CD14-positive monocyte (primary cell): ENCODE measurements around the gene PCNT. TPM values are rescaled to one million over a fixed set of nuclear protein-coding genes. Genes with fewer than 3 reads are reported as not detected.

Experiments used
- DNase-seq, 3 donors: peaks; one replicate each; pipeline ENCODE4 v3.0.0-alpha.2; 2011 to 2022
- H2AFZ ChIP-seq: 2 replicates; pipeline ENCODE4 v1.6.0; 2012; ENCODE audit warnings: mild to moderate bottlenecking, low read depth, low read length, inconsistent platforms; ENCODE audit not compliant: insufficient read depth, poor library complexity, severe bottlenecking
- H3K27ac ChIP-seq, 2 donors: 1 replicate in 1 of 2; 2 replicates in 1 of 2; pipeline ENCODE4 v1.5.1; 2012 to 2013; ENCODE audit warnings: low read length in 2 of 2, control low read depth in 1 of 2, inconsistent platforms in 1 of 2, low read depth in 1 of 2, mild to moderate bottlenecking in 1 of 2
- H3K27me3 ChIP-seq, 2 donors: one replicate each; pipeline versions ENCODE4 v1.6.0 to v1.6.1; 2011 to 2013; ENCODE audit warnings: low read length in 2 of 2; ENCODE audit not compliant: control insufficient read depth in 2 of 2, insufficient read depth in 2 of 2
- H3K36me3 ChIP-seq, 2 donors: replicated peaks in 1 of 2; 1 replicate in 1 of 2; 2 replicates in 1 of 2; pipeline versions ENCODE4 v1.5.1 to v1.6.1; 2012 to 2013; ENCODE audit warnings: low read length in 2 of 2, control low read depth in 1 of 2, inconsistent platforms in 1 of 2, mild to moderate bottlenecking in 1 of 2; ENCODE audit not compliant: insufficient read depth in 2 of 2, control insufficient read depth in 1 of 2
- H3K4me1 ChIP-seq, 2 donors: 1 replicate in 1 of 2; 2 replicates in 1 of 2; pipeline versions ENCODE4 v1.5.1 to v1.6.1; 2012 to 2013; ENCODE audit warnings: low read length in 2 of 2, control low read depth in 1 of 2, inconsistent platforms in 1 of 2, mild to moderate bottlenecking in 1 of 2, moderate library complexity in 1 of 2; ENCODE audit not compliant: insufficient read depth in 2 of 2, control insufficient read depth in 1 of 2
- H3K4me2 ChIP-seq: replicated peaks from 2 replicates; pipeline ENCODE3; 2012; ENCODE audit warnings: low read length, moderate library complexity, mild to moderate bottlenecking; ENCODE audit not compliant: poor library complexity, severe bottlenecking; ENCODE audit errors: extremely low read depth
- H3K4me3 ChIP-seq, 3 experiments: fragments of 200-600 bp in 1 of 3; sonication (generic) in 1 of 3; replicated peaks in 1 of 3; 1 replicate in 2 of 3; 2 replicates in 1 of 3; pipeline ENCODE4 v1.5.1; 2011 to 2013; ENCODE audit warnings: low read length in 3 of 3, mild to moderate bottlenecking in 3 of 3, control low read depth in 2 of 3, low read depth in 2 of 3, inconsistent platforms in 1 of 3, moderate library complexity in 1 of 3
- H3K79me2 ChIP-seq: 2 replicates; pipeline ENCODE4 v1.6.0; 2012; ENCODE audit warnings: mild to moderate bottlenecking, control low read depth, inconsistent platforms, low read length, moderate library complexity; ENCODE audit not compliant: insufficient read depth
- H3K9ac ChIP-seq: 2 replicates; pipeline ENCODE4 v1.6.0; 2017; ENCODE audit warnings: low read length, mild to moderate bottlenecking; ENCODE audit not compliant: insufficient read depth, poor library complexity, severe bottlenecking
- H3K9me3 ChIP-seq, 2 donors: replicated peaks in 1 of 2; 1 replicate in 1 of 2; 2 replicates in 1 of 2; pipeline versions ENCODE4 v1.5.1 to v1.6.1; 2012 to 2013; ENCODE audit warnings: low read length in 2 of 2, control low read depth in 1 of 2; ENCODE audit not compliant: control insufficient read depth in 1 of 2, insufficient read depth in 1 of 2
- H4K20me1 ChIP-seq: 2 replicates; pipeline ENCODE4 v1.6.0; 2012; ENCODE audit warnings: mild to moderate bottlenecking, low read length, control low read depth, moderate library complexity; ENCODE audit not compliant: insufficient read depth
- H3K27ac Mint-ChIP-seq, 7 donors: one replicate each; pipeline ENCODE4 v1.8.0; 2020; ENCODE audit warnings: mild to moderate bottlenecking in 7 of 7, mixed read lengths in 7 of 7, moderate library complexity in 6 of 7, inconsistent platforms in 2 of 7
- H3K27me3 Mint-ChIP-seq, 3 donors: one replicate each; pipeline ENCODE4 v1.8.0; 2021 to 2022; ENCODE audit warnings: low read depth in 3 of 3, mild to moderate bottlenecking in 3 of 3, mixed read lengths in 3 of 3, moderate library complexity in 3 of 3, inconsistent platforms in 1 of 3
- H3K36me3 Mint-ChIP-seq, 2 donors: one replicate each; pipeline ENCODE4 v1.8.0; 2020; ENCODE audit warnings: mixed read lengths in 2 of 2, inconsistent platforms in 1 of 2, mild to moderate bottlenecking in 1 of 2
- H3K4me1 Mint-ChIP-seq: one replicate; pipeline ENCODE4 v1.8.0; 2020; ENCODE audit warnings: mild to moderate bottlenecking, mixed read lengths
- H3K4me3 Mint-ChIP-seq, 2 donors: one replicate each; pipeline ENCODE4 v1.8.0; 2020; ENCODE audit warnings: mild to moderate bottlenecking in 2 of 2, mixed read lengths in 2 of 2, moderate library complexity in 1 of 2
- H3K9me3 Mint-ChIP-seq, 7 donors: one replicate each; pipeline ENCODE4 v1.8.0; 2020 to 2022; ENCODE audit warnings: mixed read lengths in 7 of 7, mild to moderate bottlenecking in 6 of 7, moderate library complexity in 6 of 7, inconsistent platforms in 2 of 7
- CTCF ChIP-seq: fragments of 200-600 bp; IDR thresholded peaks from one replicate; pipeline ENCODE4 v1.8.0; 2022; ENCODE audit warnings: antibody characterized with exemption, mild to moderate bottlenecking
- WGBS: methylation state at CpG from one replicate; pipeline ENCODE4 v1.1.5; 2013; ENCODE audit warnings: missing lambda C conversion rate; ENCODE audit not compliant: insufficient coverage; 5-methylcytosine and 5-hydroxymethylcytosine counted together
- intact Hi-C, 2 donors: fragments of 100-400 bp; cut with micrococcal nuclease; formaldehyde crosslinking; loops; one replicate each; pipeline versions ENCODE4 v1.15.0 to v1.15.1; 2023
- polyA plus RNA-seq, 3 donors: library from polyadenylated mRNA; depleted of rRNA in 1 of 3; unstranded in 2 of 3; stranded (reverse) in 1 of 3; fragments of 300-500 nt in 2 of 3; fragments of >200 nt in 1 of 3; fragmentation: Illumina TruSeq in 2 of 3; gene quantifications; 1 replicate in 2 of 3; 2 replicates in 1 of 3; pipeline ENCODE4 v1.2.3, GENCODE V29; 2012 to 2021

The PCNT gene
- polyA plus RNA-seq, 3 donors = 4.2 to 16.3 (median 5.1) TPM

- TF ChIP-seq CTCF = no peak
- no peaks in the 10 kb centered on the region for H3K27me3 ChIP-seq
- Mint-ChIP-seq H3K4me3 (no peak overlapping the region), H3K9me3 (peaks cover 0 to 7% (median 2%) of the 10 kb centered on the region in 7 donors), H3K4me1 (no peaks in the 10 kb centered on the region), H3K27ac (peak overlapping the region in 1 of 7 donors; percentile 67), H3K27me3 (peaks cover 0 to 2% (median 1%) of the 10 kb centered on the region in 3 donors), H3K36me3 (peaks cover 53 to 88% of the 10 kb centered on the region in 2 donors)
- H3K27ac ChIP-seq = no peak overlapping the region
- H2AFZ ChIP-seq = no peak overlapping the region
- no peak for DNase-seq
- intact Hi-C loops = no loop called here
- H3K9ac ChIP-seq = no peak overlapping the region
- H4K20me1 ChIP-seq = peaks cover 3% of the 10 kb centered on the region
- H3K9me3 ChIP-seq = peaks cover 0 to 3% of the 10 kb centered on the region in 2 donors
- no peak overlapping the region for H3K4me3 ChIP-seq
- no peak overlapping the region for H3K4me2 ChIP-seq
- peaks cover under 1% of the 10 kb centered on the region in 2 donors for H3K4me1 ChIP-seq
- H3K36me3 ChIP-seq = peaks cover 33 to 76% of the 10 kb centered on the region in 2 donors
- WGBS = 88% methylated on average over 5 of the region's 21 CpGs
- peaks cover 65% of the 10 kb centered on the region for H3K79me2 ChIP-seq
These were observed 50.9 kb downstream of the PCNT start for GRCh38 chr21:46374761-46375389.

GRCh38 chr21:46375560-46376230, 51.7 kb downstream of the PCNT start:
- Histone ChIP-seq H3K9ac (no peak overlapping the region), H2AFZ (no peak overlapping the region), H3K79me2 (peaks cover 67% of the 10 kb centered on the region), H3K4me2 (no peak overlapping the region), H4K20me1 (no peaks in the 10 kb centered on the region), H3K27me3 (no peaks in the 10 kb centered on the region), H3K36me3 (peaks cover 33 to 76% of the 10 kb centered on the region in 2 donors), H3K4me3 (no peak overlapping the region), H3K27ac (no peak overlapping the region), H3K9me3 (peaks cover 0 to 3% of the 10 kb centered on the region in 2 donors), H3K4me1 (no peaks in the 10 kb centered on the region)
- Mint-ChIP-seq H3K36me3 (peaks cover 53 to 82% of the 10 kb centered on the region in 2 donors), H3K4me1 (no peaks in the 10 kb centered on the region), H3K9me3 (peaks cover 0 to 12% (median 2%) of the 10 kb centered on the region in 7 donors), H3K4me3 (no peak overlapping the region), H3K27me3 (peaks cover 0 to 1% (median under 1%) of the 10 kb centered on the region in 3 donors), H3K27ac (peak overlapping the region in 1 of 7 donors; percentile 48)
- WGBS = 98% methylated on average over 32 of the region's 32 CpGs
- no peak for DNase-seq
- TF ChIP-seq CTCF = no peak
- intact Hi-C loops = no loop called here
